Neural cell (in vitro differentiated cells): ENCODE measurements around the gene TMEM121B.

Experiments
- CTCF ChIP-seq: fragments of 450-650 bp; IDR thresholded peaks from 2 replicates; pipeline ENCODE4 v1.5.1; 2014; ENCODE audit warnings: antibody characterized with exemption, mild to moderate bottlenecking, moderate library complexity; ENCODE audit not compliant: poor library complexity, severe bottlenecking
- EZH2 ChIP-seq: fragments of 200-600, 300-800 bp; shearing (Covaris generic), sonication (generic); IDR thresholded peaks from 2 replicates; pipeline ENCODE4 v1.6.1; 2014; ENCODE audit warnings: antibody characterized with exemption, low read length, borderline replicate concordance, mild to moderate bottlenecking; ENCODE audit not compliant: insufficient read depth, poor library complexity, severe bottlenecking
- POLR2AphosphoS5 ChIP-seq: IDR thresholded peaks from 2 replicates; pipeline ENCODE4 v1.6.1; 2012
- RAD21 ChIP-seq: fragments of 450-650 bp; conservative IDR thresholded peaks from 2 replicates; pipeline ENCODE4 v1.6.1; 2014; ENCODE audit warnings: antibody characterized with exemption, mild to moderate bottlenecking, moderate library complexity

GRCh38 chr22:17120281-17120680 lies 879 bp downstream of the TMEM121B start:
- TF ChIP-seq CTCF (peak; percentile 25), POLR2AphosphoS5 (no peak), EZH2 (no peak), RAD21 (no peak)
